Measurements from ENCODE around the gene ALKBH6.
"Not testable (repeated sequence)": the region's sequence is repeated elsewhere in the genome, so short reads cannot be mapped to it uniquely, and the experiment has no call there.

The ALKBH6 gene

GRCh38 chr19:35988824-35989223, 25.2 kb downstream of the ALKBH6 start:
- DNase-seq (ENCODE audit: extremely low read depth, low read depth) = no peak
- TF ChIP-seq, protein P1, sequence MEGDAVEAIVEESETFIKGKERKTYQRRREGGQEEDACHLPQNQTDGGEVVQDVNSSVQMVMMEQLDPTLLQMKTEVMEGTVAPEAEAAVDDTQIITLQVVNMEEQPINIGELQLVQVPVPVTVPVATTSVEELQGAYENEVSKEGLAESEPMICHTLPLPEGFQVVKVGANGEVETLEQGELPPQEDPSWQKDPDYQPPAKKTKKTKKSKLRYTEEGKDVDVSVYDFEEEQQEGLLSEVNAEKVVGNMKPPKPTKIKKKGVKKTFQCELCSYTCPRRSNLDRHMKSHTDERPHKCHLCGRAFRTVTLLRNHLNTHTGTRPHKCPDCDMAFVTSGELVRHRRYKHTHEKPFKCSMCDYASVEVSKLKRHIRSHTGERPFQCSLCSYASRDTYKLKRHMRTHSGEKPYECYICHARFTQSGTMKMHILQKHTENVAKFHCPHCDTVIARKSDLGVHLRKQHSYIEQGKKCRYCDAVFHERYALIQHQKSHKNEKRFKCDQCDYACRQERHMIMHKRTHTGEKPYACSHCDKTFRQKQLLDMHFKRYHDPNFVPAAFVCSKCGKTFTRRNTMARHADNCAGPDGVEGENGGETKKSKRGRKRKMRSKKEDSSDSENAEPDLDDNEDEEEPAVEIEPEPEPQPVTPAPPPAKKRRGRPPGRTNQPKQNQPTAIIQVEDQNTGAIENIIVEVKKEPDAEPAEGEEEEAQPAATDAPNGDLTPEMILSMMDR (IDR thresholded peaks at IDR 0.05; ENCODE audit: low read depth, low read length) = no peak

- DNase-seq (ENCODE audit: extremely low read depth, low read depth) = no peak
- TF ChIP-seq, protein P1 (IDR thresholded peaks at IDR 0.05; ENCODE audit: low read depth, low read length) = no peak
These were observed 26.5 kb downstream of the ALKBH6 start for GRCh38 chr19:35987571-35987896.

DNA sequence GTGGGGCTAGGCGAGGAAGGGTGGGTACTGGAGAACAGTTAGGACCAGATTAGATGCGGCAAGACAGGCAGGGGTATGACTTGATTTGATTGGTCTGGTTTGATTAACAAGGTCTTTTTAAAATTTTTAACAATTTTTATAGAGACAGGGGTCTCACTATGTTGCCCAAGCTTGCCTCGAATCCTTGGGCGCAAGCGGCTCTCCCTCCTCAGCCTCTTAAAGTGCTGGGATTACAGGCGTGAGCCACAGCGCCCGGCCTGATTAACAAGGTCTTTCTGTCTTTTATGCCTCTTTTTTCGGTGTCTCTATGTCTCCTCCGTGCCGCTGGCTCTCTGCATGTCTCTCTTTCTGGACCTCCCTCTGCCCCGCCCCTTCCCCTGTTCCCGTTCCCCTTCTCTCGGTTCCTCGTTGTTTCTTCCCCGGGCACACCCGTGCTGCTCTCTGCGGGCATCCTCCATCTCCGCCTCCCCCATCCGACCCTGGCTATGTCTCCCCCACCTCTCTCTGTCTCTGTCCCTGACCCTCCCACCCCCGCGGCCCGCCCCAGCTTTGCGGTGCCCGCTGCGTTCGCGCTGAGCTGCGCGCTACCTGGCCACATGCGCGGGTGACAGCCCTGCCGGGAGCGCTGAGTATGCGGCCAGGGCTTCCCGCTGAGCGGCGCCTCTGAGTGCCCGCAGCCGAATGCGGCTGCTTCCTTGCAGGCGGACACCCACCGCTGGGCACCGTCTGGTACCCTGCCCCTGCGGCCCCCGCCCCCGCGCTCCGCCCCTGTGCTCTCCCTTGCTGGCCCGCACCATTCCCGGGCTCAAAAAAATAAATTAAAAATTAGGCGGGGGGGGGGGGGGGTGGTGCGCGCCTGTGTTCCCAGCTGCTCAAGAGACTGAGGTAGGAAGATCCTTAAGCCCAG, 27.1 kb downstream of the ALKBH6 start:
- no peak for DNase-seq (ENCODE audit: extremely low read depth, low read depth)

GRCh38 chr19:35986111-35986510, 27.9 kb downstream of the ALKBH6 start:
- TF ChIP-seq, protein P1 (IDR thresholded peaks at IDR 0.05; ENCODE audit: low read depth, low read length) = no peak
- no peak for DNase-seq (ENCODE audit: extremely low read depth, low read depth)

More for the DNA sequence above, 27.1 kb downstream of the ALKBH6 start:
- TF ChIP-seq, protein P1 (IDR thresholded peaks at IDR 0.05; ENCODE audit: low read depth, low read length) = no peak

DNA sequence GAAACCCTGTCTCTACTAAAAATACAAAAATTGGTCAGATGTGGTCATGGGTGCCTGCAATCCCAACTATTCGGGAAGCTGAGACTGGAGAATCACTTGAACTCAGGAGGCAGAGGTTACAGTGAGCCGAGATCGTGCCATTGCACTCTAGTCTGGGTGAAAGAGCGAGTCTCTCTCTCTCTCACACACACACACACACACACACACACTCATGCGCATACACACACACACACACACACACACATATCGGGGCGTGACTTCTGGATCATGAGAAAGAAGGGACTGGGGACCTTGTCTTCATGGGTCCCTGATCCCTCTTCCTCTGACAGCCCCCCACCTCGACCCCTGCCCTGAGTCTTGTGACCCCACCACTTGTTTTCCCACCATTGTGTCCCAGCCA, 30.8 kb downstream of the ALKBH6 start:
- DNase-seq (ENCODE audit: extremely low read depth, low read depth) = no peak
- TF ChIP-seq, protein P1 (IDR thresholded peaks at IDR 0.05; ENCODE audit: low read depth, low read length) = no peak

- DNase-seq (ENCODE audit: extremely low read depth, low read depth) = not testable (repeated sequence)
These were observed 33.0 kb downstream of the ALKBH6 start for GRCh38 chr19:35980997-35981396.

DNA sequence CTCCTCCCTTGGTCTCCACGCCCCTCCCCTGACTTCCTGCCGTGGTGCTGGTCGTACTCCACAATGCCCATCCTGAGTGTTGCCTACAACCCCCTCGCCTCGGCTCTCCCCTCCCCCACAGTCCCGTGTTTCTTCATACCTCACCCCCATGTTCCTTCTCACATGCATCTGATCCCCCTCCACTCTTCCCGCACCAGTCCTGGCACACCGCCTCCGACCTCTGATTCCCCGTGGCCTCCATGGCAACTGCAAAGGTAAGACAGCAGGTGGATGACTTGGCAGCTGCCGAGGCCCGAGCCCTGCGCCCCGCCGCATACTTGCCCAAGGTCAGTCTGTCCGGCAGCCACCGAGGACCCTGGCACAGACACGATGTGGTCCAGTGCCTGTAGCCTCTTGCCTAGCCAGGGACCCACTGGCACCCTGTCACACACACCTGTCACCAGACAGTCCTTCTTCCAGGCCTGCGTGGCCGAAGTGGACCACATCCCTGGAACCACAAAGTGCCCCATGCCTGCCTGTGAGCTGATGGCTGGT, 35.1 kb downstream of the ALKBH6 start:
- DNase-seq (ENCODE audit: extremely low read depth, low read depth) = no peak

More for the DNA sequence above, 35.1 kb downstream of the ALKBH6 start:
- TF ChIP-seq, protein P1 (IDR thresholded peaks at IDR 0.05; ENCODE audit: low read depth, low read length) = no peak
